H1 (cell line): ENCODE results near the gene NPBWR2. TPM values are rescaled to one million over a fixed set of nuclear protein-coding genes. Genes with fewer than 3 reads are reported as not detected.
"Not testable (repeated sequence)": the region's sequence is repeated elsewhere in the genome, so short reads cannot be mapped to it uniquely, and the experiment has no call there.

Experiments used
- CTCF ChIA-PET: fragments of 300-600 bp; sonication (Branson Sonifier 250); formaldehyde crosslinking; loops from one replicate; lab custom pipeline; 2021; ENCODE audit not compliant: partially characterized antibody; lab: Charles Lee
- POLR2A ChIA-PET: fragments of 300-600 bp; sonication (Branson Sonifier 250); formaldehyde crosslinking; loops from one replicate; lab custom pipeline; 2021; ENCODE audit warnings: inconsistent platforms; ENCODE audit not compliant: partially characterized antibody; lab: Charles Lee
- DNase-seq, 2 experiments: peaks; one replicate each; pipeline versions ENCODE4 v3.0.0 to v3.0.0-alpha.2; 2010 to 2022; ENCODE audit warnings: low spot score in 2 of 2, low read depth in 1 of 2, mixed read lengths in 1 of 2
- FAIRE-seq: peaks from 2 replicates; lab custom pipeline; 2011; peaks lifted over from hg19 to GRCh38; lab: Jason Lieb, UNC
- H2AFZ ChIP-seq: 2 replicates; pipeline ENCODE4 v1.8.1; 2012; ENCODE audit warnings: low read length, inconsistent platforms
- H2AK5ac ChIP-seq: 2 replicates; pipeline ENCODE4 v1.6.1; 2013; ENCODE audit warnings: low read depth, low read length
- H2BK120ac ChIP-seq: replicated peaks from 2 replicates; pipeline ENCODE3; 2013; ENCODE audit warnings: low read depth, low read length, inconsistent platforms
- H2BK12ac ChIP-seq: 2 replicates; pipeline ENCODE4 v1.6.1; 2013; ENCODE audit warnings: low read depth, low read length
- H2BK15ac ChIP-seq: 2 replicates; pipeline ENCODE4 v1.6.1; 2013; ENCODE audit warnings: low read length
- H2BK20ac ChIP-seq: 2 replicates; pipeline ENCODE4 v1.6.1; 2013; ENCODE audit warnings: low read length
- H2BK5ac ChIP-seq: 2 replicates; pipeline ENCODE4 v1.6.1; 2013; ENCODE audit warnings: low read depth, low read length
- H3K14ac ChIP-seq: 2 replicates; pipeline ENCODE4 v1.6.1; 2013; ENCODE audit warnings: inconsistent platforms; ENCODE audit not compliant: insufficient read length
- H3K18ac ChIP-seq: 2 replicates; pipeline ENCODE4 v1.6.1; 2013; ENCODE audit warnings: low read length; ENCODE audit errors: extremely low read depth
- H3K23ac ChIP-seq: 2 replicates; pipeline ENCODE4 v1.6.1; 2013; ENCODE audit warnings: inconsistent platforms; ENCODE audit not compliant: insufficient read length
- H3K23me2 ChIP-seq: 2 replicates; pipeline ENCODE4 v1.6.1; 2013; ENCODE audit warnings: low read depth, low read length
- H3K27ac ChIP-seq: 2 replicates; pipeline ENCODE4 v1.6.1; 2011; ENCODE audit warnings: low read depth, low read length, inconsistent platforms
- H3K27me3 ChIP-seq, 4 experiments: replicated peaks in 1 of 4; 1 replicate in 1 of 4; 2 replicates in 3 of 4; pipeline versions ENCODE4 v1.6.1 to v1.8.1; 2011 to 2013; ENCODE audit warnings: low read length in 3 of 4, mild to moderate bottlenecking in 3 of 4, inconsistent platforms in 2 of 4, mixed read lengths in 2 of 4, moderate library complexity in 1 of 4; ENCODE audit not compliant: control insufficient read depth in 3 of 4, insufficient read depth in 3 of 4; ENCODE audit errors: extremely low read depth in 1 of 4
- H3K36me3 ChIP-seq, 4 experiments: 2 replicates each; pipeline versions ENCODE4 v1.6.1 to v1.8.1; 2011 to 2013; ENCODE audit warnings: mild to moderate bottlenecking in 4 of 4, low read length in 3 of 4, moderate library complexity in 2 of 4, control low read depth in 1 of 4, inconsistent platforms in 1 of 4; ENCODE audit not compliant: insufficient read depth in 4 of 4, control insufficient read depth in 2 of 4
- H3K4ac ChIP-seq: replicated peaks from 2 replicates; pipeline ENCODE3; 2013; ENCODE audit warnings: low read length, low read depth, mixed read lengths, inconsistent platforms; ENCODE audit not compliant: insufficient read length
- H3K4me1 ChIP-seq, 4 experiments: replicated peaks in 1 of 4; 1 replicate in 1 of 4; 2 replicates in 3 of 4; pipeline versions ENCODE4 v1.6.1 to v1.8.1; 2011 to 2013; ENCODE audit warnings: low read length in 3 of 4, inconsistent platforms in 2 of 4, mixed read lengths in 1 of 4; ENCODE audit not compliant: insufficient read depth in 4 of 4, control insufficient read depth in 3 of 4
- H3K4me2 ChIP-seq, 2 experiments: 2 replicates each; pipeline versions ENCODE4 v1.6.1 to v1.8.1; 2011 to 2013; ENCODE audit warnings: low read depth in 2 of 2, low read length in 2 of 2, control low read depth in 1 of 2, inconsistent platforms in 1 of 2, mild to moderate bottlenecking in 1 of 2; ENCODE audit not compliant: insufficient read depth in 1 of 2
- H3K4me3 ChIP-seq, 4 experiments: fragments of 200-600, 300-600 bp in 1 of 4; sonication (generic), shearing (Covaris generic), sonication (Bioruptor Twin) in 1 of 4; 2 replicates each; pipeline versions ENCODE4 v1.5.1 to v1.8.1; 2011 to 2016; ENCODE audit warnings: low read length in 4 of 4, low read depth in 3 of 4, control low read depth in 2 of 4, inconsistent platforms in 2 of 4, mild to moderate bottlenecking in 2 of 4, mixed read lengths in 1 of 4, moderate library complexity in 1 of 4; ENCODE audit not compliant: insufficient read depth in 2 of 4; ENCODE audit errors: extremely low read depth in 1 of 4
- H3K56ac ChIP-seq: replicated peaks from 2 replicates; pipeline ENCODE3; 2013; ENCODE audit warnings: low read depth, mild to moderate bottlenecking, mixed read lengths, low read length, inconsistent platforms; ENCODE audit not compliant: insufficient read length
- H3K79me1 ChIP-seq: 2 replicates; pipeline ENCODE4 v1.6.1; 2013; ENCODE audit warnings: low read depth, low read length, control low read depth
- H3K79me2 ChIP-seq, 2 experiments: 2 replicates each; pipeline versions ENCODE4 v1.6.1 to v1.8.1; 2012 to 2013; ENCODE audit warnings: low read length in 2 of 2, mild to moderate bottlenecking in 2 of 2, inconsistent platforms in 1 of 2; ENCODE audit not compliant: insufficient read depth in 2 of 2, control insufficient read depth in 1 of 2
- H3K9ac ChIP-seq, 4 experiments: replicated peaks in 1 of 4; 1 replicate in 1 of 4; 2 replicates in 3 of 4; pipeline versions ENCODE4 v1.6.1 to v1.8.1; 2011 to 2013; ENCODE audit warnings: low read depth in 3 of 4, low read length in 3 of 4, control low read depth in 2 of 4, mild to moderate bottlenecking in 2 of 4, moderate library complexity in 2 of 4, inconsistent platforms in 1 of 4; ENCODE audit errors: extremely low read depth in 1 of 4
- H3K9me3 ChIP-seq, 2 experiments: 2 replicates each; pipeline versions ENCODE4 v1.6.1 to v1.8.1; 2012 to 2013; ENCODE audit warnings: mild to moderate bottlenecking in 2 of 2, moderate library complexity in 2 of 2, control low read depth in 1 of 2, inconsistent platforms in 1 of 2, low read depth in 1 of 2, low read length in 1 of 2, mixed read lengths in 1 of 2; ENCODE audit not compliant: insufficient read depth in 2 of 2
- H4K20me1 ChIP-seq, 2 experiments: replicated peaks in 1 of 2; 2 replicates each; pipeline versions ENCODE3 to v1.8.1; 2011 to 2013; ENCODE audit warnings: inconsistent platforms in 2 of 2, low read length in 2 of 2, mild to moderate bottlenecking in 1 of 2; ENCODE audit not compliant: insufficient read depth in 2 of 2, control insufficient read depth in 1 of 2
- H4K5ac ChIP-seq: 2 replicates; pipeline ENCODE4 v1.6.1; 2013; ENCODE audit warnings: low read length, low read depth, mixed read lengths, inconsistent platforms; ENCODE audit not compliant: insufficient read length
- H4K8ac ChIP-seq: 2 replicates; pipeline ENCODE4 v1.8.0; 2013; ENCODE audit warnings: mild to moderate bottlenecking, moderate library complexity, low read length, inconsistent platforms; ENCODE audit not compliant: insufficient read depth; ENCODE audit errors: extremely low read depth
- H4K91ac ChIP-seq: replicated peaks from 2 replicates; pipeline ENCODE3; 2013; ENCODE audit warnings: low read length, mixed read lengths, inconsistent platforms; ENCODE audit not compliant: insufficient read length
- EGR1 ChIP-seq: IDR thresholded peaks from 2 replicates; pipeline ENCODE4 v1.6.1; 2011; ENCODE audit warnings: low read depth, low read length, borderline replicate concordance
- KDM5A ChIP-seq: fragments of 200-600 bp; IDR thresholded peaks from 2 replicates; pipeline ENCODE4 v1.7.1; 2012; ENCODE audit warnings: mild to moderate bottlenecking, low read length, inconsistent platforms, mixed read lengths
- RAD21 ChIP-seq, 2 experiments: IDR thresholded peaks in 1 of 2; conservative IDR thresholded peaks in 1 of 2; 2 replicates each; pipeline ENCODE4 v1.6.1; 2011; ENCODE audit warnings: low read depth in 2 of 2, low read length in 2 of 2, improper control_type of control experiment in 1 of 2, inconsistent platforms in 1 of 2, mild to moderate bottlenecking in 1 of 2, moderate library complexity in 1 of 2
- RXRA ChIP-seq: IDR thresholded peaks from 2 replicates; pipeline ENCODE4 v1.6.1; 2011; ENCODE audit warnings: low read depth, mild to moderate bottlenecking, low read length, moderate library complexity; ENCODE audit not compliant: insufficient read depth
- SP2 ChIP-seq: IDR thresholded peaks from 2 replicates; pipeline ENCODE4 v1.6.1; 2012; ENCODE audit warnings: mild to moderate bottlenecking, low read length, inconsistent platforms
- WGBS, 2 experiments: shearing (Covaris generic) in 1 of 2; methylation state at CpG; one replicate each; pipeline versions ENCODE4 v1.1.6 to v1.1.7; 2013 to 2015; ENCODE audit warnings: low lambda C conversion rate in 2 of 2, mixed read lengths in 2 of 2, inconsistent platforms in 1 of 2, low coverage in 1 of 2, missing lambda C conversion rate in 1 of 2; ENCODE audit not compliant: insufficient replicate concordance in 2 of 2, insufficient coverage in 1 of 2, insufficient read length in 1 of 2; ENCODE audit errors: extremely low coverage in 1 of 2, missing lambda C conversion rate in 1 of 2; 5-methylcytosine and 5-hydroxymethylcytosine counted together
- polyA plus RNA-seq, 7 experiments: library from polyadenylated mRNA; depleted of rRNA in 3 of 7; stranded (reverse) in 5 of 7; unstranded in 2 of 7; fragments of >200 nt in 5 of 7; fragments of 200-250 nt in 2 of 7; gene quantifications; 1 replicate in 5 of 7; 2 replicates in 1 of 7; 4 replicates in 1 of 7; pipeline versions ENCODE4 v1.2.1 to v1.2.3, GENCODE V29; 2011 to 2013; ENCODE audit warnings: missing spikeins in 2 of 7, mixed read lengths in 2 of 7
- total RNA-seq: library from RNA; stranded (reverse); fragmentation: NEBNext Ultra II Directional; extraction: Animal tissue kit (Norgen Biotek cat#: 25700); gene quantifications from 2 replicates; pipeline ENCODE4 v1.2.1, GENCODE V29; 2021
- TF ChIP-seq, protein P1 (sequence below): IDR thresholded peaks from 2 replicates; pipeline ENCODE4 v1.6.1; 2012; ENCODE audit warnings: inconsistent platforms

The NPBWR2 gene
- total and polyA plus RNA-seq, 2 of the 8 experiments (the other 6 are each of a cell fraction or from before 2014, with no cell fraction given), result not detected

DNA sequence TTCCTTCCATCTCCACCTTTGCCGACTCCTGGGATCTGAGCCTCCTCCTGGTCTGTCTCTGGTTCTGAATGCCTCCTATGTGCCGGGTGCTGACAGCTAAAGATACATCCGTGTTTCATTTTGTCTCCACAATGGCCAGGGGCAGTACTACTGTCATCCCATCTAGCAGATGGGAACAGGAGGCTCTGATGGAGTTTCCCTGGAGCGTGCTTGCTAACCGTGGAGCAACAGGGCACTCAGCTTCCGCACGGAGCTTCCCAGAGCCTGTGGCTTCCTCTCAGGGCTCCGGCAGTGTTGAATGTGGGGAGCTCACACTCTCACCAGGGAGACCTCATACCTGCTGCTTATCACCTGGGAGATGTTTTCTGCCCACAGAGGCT, 11.9 kb upstream of the NPBWR2 start (continued):
- TF ChIP-seq SP2 (no peak), KDM5A (no peak), RXRA (no peak), RAD21 (IDR thresholded peaks at IDR 0.05 in 1 of 2, conservative IDR thresholded peaks at IDR 0.05 in 1 of 2; ENCODE audit: low read depth in 2 of 2, low read length in 2 of 2) (no peak), EGR1 (no peak)
- TF ChIP-seq, protein P1, sequence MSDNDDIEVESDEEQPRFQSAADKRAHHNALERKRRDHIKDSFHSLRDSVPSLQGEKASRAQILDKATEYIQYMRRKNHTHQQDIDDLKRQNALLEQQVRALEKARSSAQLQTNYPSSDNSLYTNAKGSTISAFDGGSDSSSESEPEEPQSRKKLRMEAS, result no peak
- TF ChIP-seq, all 59 proteins: peak for 0

DNA sequence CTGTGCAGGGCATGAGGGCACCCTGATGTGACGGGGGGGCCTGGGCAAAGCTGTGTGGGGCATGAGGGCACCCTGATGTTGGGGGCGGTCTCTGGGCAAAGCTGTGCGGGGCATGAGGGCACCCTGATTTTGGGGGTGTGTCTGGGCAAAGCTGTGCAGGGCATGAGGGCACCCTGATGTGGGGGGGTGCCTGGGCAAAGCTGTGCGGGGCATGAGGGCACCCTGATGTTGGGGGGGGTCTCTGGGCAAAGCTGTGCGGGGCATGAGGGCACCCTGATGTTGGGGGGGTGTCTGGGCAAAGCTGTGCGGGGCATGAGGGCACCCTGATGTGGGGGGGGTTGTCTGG, 10.0 kb upstream of the NPBWR2 start:
- H3K23me2 ChIP-seq, H3K79me1 ChIP-seq, H4K20me1 ChIP-seq, H4K8ac ChIP-seq, H4K5ac ChIP-seq, H2BK12ac ChIP-seq, H3K9ac ChIP-seq, H3K23ac ChIP-seq, H2BK5ac ChIP-seq, H3K79me2 ChIP-seq, H3K4me3 ChIP-seq, H3K27ac ChIP-seq, H3K18ac ChIP-seq, H2BK20ac ChIP-seq, H3K9me3 ChIP-seq, H3K4me1 ChIP-seq, POLR2A ChIA-PET, H2AK5ac ChIP-seq, H2BK15ac ChIP-seq, H3K14ac ChIP-seq, H3K56ac ChIP-seq, H2AFZ ChIP-seq, H3K36me3 ChIP-seq, FAIRE-seq, H3K4me2 ChIP-seq, H2BK120ac ChIP-seq, H4K91ac ChIP-seq, H3K4ac ChIP-seq, DNase-seq, H3K27me3 ChIP-seq: not testable (repeated sequence)
- CTCF ChIA-PET, result interaction anchor here (1.1 to 10.1 kb wide), 4 partner anchors 9 to 60 kb away, joined by 4 to 144 read pairs (median 9); partner anchors contain the start of genes LKAAEAR1, OPRL1 and RGS19
- WGBS, 2 experiments, result no CpG with 5 or more reads among the region's 6 CpGs
